CD4-positive, alpha-beta T cell treated with Interleukin-15 for 1 hour (primary cell): ENCODE data around the gene MAD1L1.
"Not testable (repeated sequence)": the region's sequence is repeated elsewhere in the genome, so short reads cannot be mapped to it uniquely, and the experiment has no call there.

Experiments
- DNase-seq: peaks from one replicate; pipeline ENCODE4 v3.0.0-alpha.2; 2020

Gene MAD1L1

GRCh38 chr7:1815551-1816281 is 417.0 kb downstream of the MAD1L1 start:
- not testable (repeated sequence) for DNase-seq

- no peak for DNase-seq
Observed at GRCh38 chr7:1815051-1815481, 417.7 kb downstream of the MAD1L1 start.

- no peak for DNase-seq
Observed at GRCh38 chr7:1814089-1814811, 418.5 kb downstream of the MAD1L1 start.

GRCh38 chr7:1813394-1814088 is 419.2 kb downstream of the MAD1L1 start:
- no peak for DNase-seq

- no peak for DNase-seq
Observed at GRCh38 chr7:1812509-1813393, 420.0 kb downstream of the MAD1L1 start.

- no peak for DNase-seq
Observed at GRCh38 chr7:1811850-1812508, 420.8 kb downstream of the MAD1L1 start.

GRCh38 chr7:1810961-1811849 is 421.5 kb downstream of the MAD1L1 start:
- no peak for DNase-seq

GRCh38 chr7:1810521-1810920 is 422.2 kb downstream of the MAD1L1 start:
- no peak for DNase-seq

GRCh38 chr7:1809601-1810258 is 423.0 kb downstream of the MAD1L1 start:
- DNase-seq: no peak

- DNase-seq: no peak
Observed at GRCh38 chr7:1809070-1809469, 423.7 kb downstream of the MAD1L1 start.

GRCh38 chr7:1807821-1808600 is 424.7 kb downstream of the MAD1L1 start:
- no peak for DNase-seq

GRCh38 chr7:1806354-1806753 is 426.4 kb downstream of the MAD1L1 start:
- no peak for DNase-seq

GRCh38 chr7:1804310-1804709 is 428.4 kb downstream of the MAD1L1 start:
- DNase-seq: no peak

- no peak for DNase-seq
Observed at GRCh38 chr7:1802899-1803298, 429.8 kb downstream of the MAD1L1 start.

GRCh38 chr7:1800902-1801301 is 431.8 kb downstream of the MAD1L1 start:
- no peak for DNase-seq

- DNase-seq: no peak
Observed at GRCh38 chr7:1798191-1798590, 434.6 kb downstream of the MAD1L1 start.

GRCh38 chr7:1794888-1795542 is 437.7 kb downstream of the MAD1L1 start:
- no peak for DNase-seq

- DNase-seq: no peak
Observed at GRCh38 chr7:1787681-1788235, 445.0 kb downstream of the MAD1L1 start.

- no peak for DNase-seq
Observed at GRCh38 chr7:1787241-1787640, 445.5 kb downstream of the MAD1L1 start.
